ENCODE measurements around the gene NTF3.
A peak's percentile ranks its signal among the peaks of the same experiment; 100 is the strongest.

NTF3 gene

GRCh38 chr12:5514016-5514415 lies 82.1 kb downstream of the NTF3 start:
- DNase-seq, result no peak

- DNase-seq, result no peak
Measured at GRCh38 chr12:5514545-5514944, 82.6 kb downstream of the NTF3 start.

GRCh38 chr12:5515458-5515857 lies 83.5 kb downstream of the NTF3 start:
- DNase-seq, result no peak

GRCh38 chr12:5516371-5517241 lies 84.7 kb downstream of the NTF3 start:
- no peak for DNase-seq

GRCh38 chr12:5518584-5519365 lies 86.9 kb downstream of the NTF3 start:
- DNase-seq, result no peak

- no peak for DNase-seq
Measured at GRCh38 chr12:5520037-5520436, 88.1 kb downstream of the NTF3 start.

GRCh38 chr12:5520831-5521230 lies 88.9 kb downstream of the NTF3 start:
- DNase-seq, result no peak

GRCh38 chr12:5521456-5522325 lies 89.8 kb downstream of the NTF3 start:
- no peak for DNase-seq

- peak in 1 of 3 experiments; percentile 7 for DNase-seq
Measured at GRCh38 chr12:5522432-5523335, 90.8 kb downstream of the NTF3 start.

- DNase-seq, result no peak
Measured at GRCh38 chr12:5523396-5524115, 91.6 kb downstream of the NTF3 start.

GRCh38 chr12:5524116-5524768 lies 92.3 kb downstream of the NTF3 start:
- no peak for DNase-seq

- no peak for DNase-seq
Measured at GRCh38 chr12:5524769-5525436, 93.0 kb downstream of the NTF3 start.

- no peak for DNase-seq
Measured at GRCh38 chr12:5525783-5526367, 94.0 kb downstream of the NTF3 start.

GRCh38 chr12:5533368-5533767 lies 101.5 kb downstream of the NTF3 start:
- no peak for DNase-seq

- DNase-seq, result no peak
Measured at GRCh38 chr12:5534426-5535199, 102.7 kb downstream of the NTF3 start.

GRCh38 chr12:5535541-5535940 lies 103.6 kb downstream of the NTF3 start:
- DNase-seq, result no peak

GRCh38 chr12:5537026-5537615 lies 105.2 kb downstream of the NTF3 start:
- DNase-seq, result peak in 1 of 3 experiments; percentile 12

GRCh38 chr12:5537771-5538170 lies 105.9 kb downstream of the NTF3 start:
- no peak for DNase-seq

All from NCI-H1417 (cell line).